Esophagus squamous epithelium (tissue), 4 donors: ENCODE results near the gene SLF2.

Source experiments
- POLR2A ChIP-seq, 4 donors: fragments of 450-650 bp; IDR thresholded peaks; one replicate each; pipeline ENCODE4 v1.6.1; 2017; ENCODE audit warnings: antibody characterized with exemption in 4 of 4, mild to moderate bottlenecking in 4 of 4, moderate library complexity in 3 of 4
- TF ChIP-seq, protein P1 (sequence below), 6 experiments: fragments of 450-650 bp in 4 of 6; fragments of 200-600 bp in 2 of 6; sonication (generic) in 2 of 6; IDR thresholded peaks; one replicate each; pipeline ENCODE4 v1.5.1; 2016 to 2019; ENCODE audit warnings: antibody characterized with exemption in 6 of 6, mild to moderate bottlenecking in 4 of 6, moderate library complexity in 4 of 6

DNA sequence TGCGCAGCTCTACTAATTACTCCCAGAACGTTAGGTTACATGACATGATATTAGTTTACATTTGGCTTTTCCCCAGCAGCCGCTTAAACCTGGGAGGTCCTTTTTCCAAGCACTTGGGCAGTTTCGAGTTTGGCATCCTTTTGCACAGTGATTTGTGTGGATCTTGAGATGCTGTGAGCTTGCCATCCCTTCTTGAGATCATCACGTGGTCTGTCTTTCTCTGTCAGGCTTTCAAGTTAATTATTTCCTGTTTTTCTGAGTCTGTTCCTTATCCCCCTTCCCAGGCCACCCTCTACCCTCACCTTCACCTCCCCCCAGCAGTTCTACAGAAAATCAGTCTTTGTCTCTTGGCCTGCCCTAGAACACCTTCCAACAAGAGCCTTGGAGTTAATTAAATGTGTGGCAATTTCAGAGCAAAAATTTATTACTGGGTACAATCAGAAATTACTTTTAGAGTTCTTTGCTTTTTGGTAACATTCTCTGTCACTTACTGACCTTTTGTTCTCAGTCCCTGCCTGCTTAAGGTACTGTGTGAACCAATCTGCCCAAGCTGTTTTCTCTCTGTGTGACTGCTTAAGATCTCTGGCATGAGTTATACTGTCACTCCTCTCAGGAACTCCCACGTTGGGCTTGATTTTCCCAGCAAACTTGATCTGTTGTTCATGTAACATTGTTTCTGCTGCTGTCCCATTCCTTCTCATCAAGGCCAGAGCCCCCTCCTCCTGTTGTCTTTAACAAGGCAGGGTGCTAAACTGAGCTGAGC lies 3.1 kb upstream of the SLF2 start:
- no peak for TF ChIP-seq POLR2A (IDR thresholded peaks at IDR 0.05)
- TF ChIP-seq, protein P1, sequence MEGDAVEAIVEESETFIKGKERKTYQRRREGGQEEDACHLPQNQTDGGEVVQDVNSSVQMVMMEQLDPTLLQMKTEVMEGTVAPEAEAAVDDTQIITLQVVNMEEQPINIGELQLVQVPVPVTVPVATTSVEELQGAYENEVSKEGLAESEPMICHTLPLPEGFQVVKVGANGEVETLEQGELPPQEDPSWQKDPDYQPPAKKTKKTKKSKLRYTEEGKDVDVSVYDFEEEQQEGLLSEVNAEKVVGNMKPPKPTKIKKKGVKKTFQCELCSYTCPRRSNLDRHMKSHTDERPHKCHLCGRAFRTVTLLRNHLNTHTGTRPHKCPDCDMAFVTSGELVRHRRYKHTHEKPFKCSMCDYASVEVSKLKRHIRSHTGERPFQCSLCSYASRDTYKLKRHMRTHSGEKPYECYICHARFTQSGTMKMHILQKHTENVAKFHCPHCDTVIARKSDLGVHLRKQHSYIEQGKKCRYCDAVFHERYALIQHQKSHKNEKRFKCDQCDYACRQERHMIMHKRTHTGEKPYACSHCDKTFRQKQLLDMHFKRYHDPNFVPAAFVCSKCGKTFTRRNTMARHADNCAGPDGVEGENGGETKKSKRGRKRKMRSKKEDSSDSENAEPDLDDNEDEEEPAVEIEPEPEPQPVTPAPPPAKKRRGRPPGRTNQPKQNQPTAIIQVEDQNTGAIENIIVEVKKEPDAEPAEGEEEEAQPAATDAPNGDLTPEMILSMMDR (IDR thresholded peaks at IDR 0.05), result no peak
